Upper lobe of left lung (tissue), 4 donors: Measurements from ENCODE around the gene RGS19.

Source experiments
- CTCF ChIP-seq, 6 experiments: fragments of 450-650 bp in 4 of 6; fragments of 200-600 bp in 2 of 6; sonication (generic) in 2 of 6; IDR thresholded peaks; one replicate each; pipeline ENCODE4 v1.5.1; 2016 to 2019; ENCODE audit warnings: antibody characterized with exemption in 6 of 6
- EP300 ChIP-seq, 4 donors: sonication (generic); formaldehyde crosslinking; IDR thresholded peaks; one replicate each; pipeline ENCODE4 v1.5.1; 2017; ENCODE audit warnings: antibody characterized with exemption in 4 of 4, control low read depth in 2 of 4
- POLR2A ChIP-seq, 4 donors: fragments of 450-650 bp; IDR thresholded peaks; one replicate each; pipeline ENCODE4 v1.5.1; 2016 to 2017; ENCODE audit warnings: antibody characterized with exemption in 4 of 4, mild to moderate bottlenecking in 2 of 4
- POLR2AphosphoS5 ChIP-seq, 2 donors: sonication (generic); formaldehyde crosslinking; IDR thresholded peaks; one replicate each; pipeline ENCODE4 v1.5.1; 2017; ENCODE audit warnings: antibody characterized with exemption in 2 of 2

- TF ChIP-seq CTCF (IDR thresholded peaks at IDR 0.05) (no peak), POLR2A (IDR thresholded peaks at IDR 0.05) (no peak), POLR2AphosphoS5 (IDR thresholded peaks at IDR 0.05) (no peak), EP300 (IDR thresholded peaks at IDR 0.05) (no peak)
Observed at GRCh38 chr20:64065974-64066343, 13.4 kb downstream of the RGS19 start.
